ENCODE measurements around the gene CRACDL. TPM values are rescaled to one million over a fixed set of nuclear protein-coding genes. Genes with fewer than 3 reads are reported as not detected.

The CRACDL gene
- total RNA-seq: not detected in 2 replicates

GRCh38 chr2:98935777-98936352 is at the start of gene CRACDL:
Gene CRACDL, minus strand, starts transcription at chr2:98936225. Its CDS starts 89,425 bp downstream, at chr2:98846800.

Small RNA genes within 50 kb of the gene (small RNA-seq; reads per million reads assigned to genes)
- gene RNU4-84P (not detected), gene RNU7-46P (not detected)

Other genes with a start within 250 kb of the CRACDL start
- gene MGAT4A, start 205.1 kb downstream of the CRACDL start, total RNA-seq: not detected in 2 replicates
- gene C2orf15, start 205.5 kb upstream of the CRACDL start, total RNA-seq: not detected in 2 replicates
- gene TSGA10, start 218.7 kb upstream of the CRACDL start, total RNA-seq: 2.3 and 2.6 TPM in 2 replicates
- gene LIPT1, start 218.7 kb upstream of the CRACDL start, total RNA-seq: 5.9 and 6.8 TPM in 2 replicates
- 15.8 and 21.3 TPM in 2 replicates for gene MITD1, start 244.8 kb upstream of the CRACDL start, total RNA-seq
- 41.9 and 47.9 TPM in 2 replicates for gene MRPL30, start 245.0 kb upstream of the CRACDL start, total RNA-seq